SKM-1 (cell line): ENCODE measurements around the gene HOXB1.
"Not testable (repeated sequence)": the region's sequence is repeated elsewhere in the genome, so short reads cannot be mapped to it uniquely, and the experiment has no call there.

ENCODE experiments used
- DNase-seq: peaks from one replicate; lab custom pipeline; 2025; ENCODE audit not compliant: unreplicated experiment; lab: John Stamatoyannopoulos, UW

Gene HOXB1

DNA sequence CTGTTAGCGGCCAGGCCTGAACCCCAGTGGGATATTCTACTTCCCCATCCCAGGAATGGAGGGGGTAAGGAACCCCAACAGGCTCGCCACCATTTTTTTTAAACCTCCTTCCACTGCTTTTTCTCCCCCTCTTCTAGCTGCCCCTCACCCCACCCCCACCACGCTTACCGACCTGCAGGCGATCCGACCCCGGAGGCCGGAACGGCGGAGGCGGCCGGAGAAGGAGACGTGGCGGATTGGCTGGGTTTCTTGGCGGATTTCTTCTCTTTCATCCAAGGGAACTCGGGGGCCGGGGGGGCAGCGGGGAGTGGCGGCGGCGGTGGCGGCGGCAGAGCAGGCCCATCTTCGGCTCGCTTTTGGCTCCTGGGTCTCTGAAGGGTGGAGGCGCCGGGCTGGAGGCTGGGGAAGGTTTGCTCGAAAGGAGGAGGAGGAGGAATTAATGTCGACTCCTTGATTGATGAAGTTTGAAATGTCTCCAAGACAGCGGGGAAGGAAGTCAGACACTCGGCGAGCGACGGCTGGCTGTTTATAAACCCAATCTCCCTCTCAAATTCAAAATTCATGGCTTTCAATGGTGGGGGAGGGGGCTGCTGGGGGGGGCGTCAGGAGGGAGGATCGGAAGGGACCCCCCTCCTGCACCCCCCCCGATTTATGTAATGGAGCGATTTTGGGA is 13.7 kb upstream of the HOXB1 start:
- DNase-seq = no peak

GRCh38 chr17:48543854-48544348 is 13.1 kb upstream of the HOXB1 start:
- no peak for DNase-seq

DNA sequence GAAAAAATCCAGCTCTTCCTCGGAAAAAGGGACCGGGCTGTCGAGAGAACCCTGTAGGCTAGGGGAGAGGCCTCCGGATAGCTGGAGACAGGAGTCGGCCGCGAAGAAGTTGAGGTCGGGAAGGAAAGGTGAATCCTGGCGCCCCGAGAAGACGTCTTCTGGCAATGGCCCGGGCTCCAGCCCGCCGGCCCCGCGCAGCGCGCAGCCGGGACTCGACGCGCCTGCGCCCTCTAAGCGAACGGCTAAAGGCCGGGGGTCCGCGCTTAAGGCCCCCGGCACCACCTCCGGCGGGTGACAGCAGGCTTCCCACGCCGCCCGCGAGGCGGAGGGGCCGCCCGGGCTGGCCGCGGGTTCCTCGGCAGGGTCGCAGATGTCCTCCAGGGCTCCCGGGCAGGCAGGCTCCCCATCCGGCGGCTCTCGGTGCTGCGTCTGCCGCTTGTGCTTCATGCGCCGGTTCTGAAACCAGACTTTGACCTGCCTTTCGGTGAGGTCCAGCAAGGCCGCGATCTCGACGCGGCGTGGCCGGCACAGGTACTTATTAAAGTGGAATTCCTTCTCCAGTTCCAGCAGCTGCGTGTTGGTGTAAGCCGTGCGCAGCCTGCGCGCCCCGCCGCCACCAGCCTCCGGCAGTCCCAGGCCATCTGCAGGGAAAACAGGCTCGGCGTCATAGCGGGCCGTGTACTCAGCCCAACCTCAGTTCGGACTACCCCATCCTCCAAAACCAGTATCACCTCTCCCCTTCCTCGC is 12.5 kb upstream of the HOXB1 start:
- DNase-seq = no peak

- DNase-seq = no peak
Observed at GRCh38 chr17:48542698-48543106, 11.9 kb upstream of the HOXB1 start.

DNA sequence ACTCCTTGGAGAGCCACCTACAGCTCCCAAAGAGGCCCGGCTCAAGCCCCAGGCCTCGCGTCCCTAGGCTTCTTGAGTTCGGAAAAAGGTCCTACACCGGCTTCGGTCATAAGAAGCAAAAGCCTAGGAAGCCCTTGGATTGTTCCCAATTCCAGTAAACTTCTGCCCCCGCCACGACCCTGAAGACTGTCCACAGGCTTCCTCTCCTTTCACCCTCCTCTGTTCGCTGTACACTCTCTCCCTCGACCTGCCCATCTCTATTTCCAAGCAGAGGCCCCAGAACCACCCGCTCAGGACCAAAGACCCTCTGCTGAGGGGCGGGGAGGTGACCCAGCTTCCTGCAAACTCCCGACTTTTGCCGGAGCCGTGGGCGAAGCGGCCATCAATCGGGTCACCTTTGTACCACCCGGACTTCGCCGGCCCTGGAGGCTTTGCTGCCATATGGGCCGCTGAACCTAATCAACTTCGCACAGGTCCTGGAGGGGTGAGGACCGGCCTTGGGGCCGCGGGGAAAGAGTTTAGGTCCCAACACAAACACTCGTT is 11.4 kb upstream of the HOXB1 start:
- DNase-seq = no peak

DNA sequence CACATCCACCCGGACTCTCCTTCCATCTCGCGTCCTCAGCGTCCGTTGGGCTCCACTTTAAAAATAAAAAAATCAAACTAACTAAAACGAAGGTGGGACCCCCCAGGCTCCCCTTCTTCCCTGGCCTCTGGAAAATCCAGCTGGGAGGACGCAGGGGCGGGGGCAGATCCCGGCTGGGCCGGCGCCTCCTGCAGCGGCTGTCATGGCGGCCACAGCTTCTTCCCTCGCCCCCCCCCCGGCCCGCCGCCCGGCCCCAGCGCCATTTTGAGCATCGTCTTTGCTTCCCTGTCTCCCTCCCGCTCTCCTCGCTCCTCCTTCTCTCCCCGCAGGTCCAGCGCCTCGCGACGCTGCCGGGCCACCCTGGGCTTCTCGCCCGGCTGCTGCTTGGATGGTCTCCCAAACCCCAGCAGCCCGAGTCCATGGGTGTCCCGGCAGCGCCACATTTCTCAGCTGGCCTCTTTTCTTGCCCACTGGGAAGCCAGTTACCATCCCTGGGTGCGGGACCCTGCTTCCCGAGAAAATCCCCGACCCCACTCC is 10.8 kb upstream of the HOXB1 start:
- DNase-seq = no peak

DNA sequence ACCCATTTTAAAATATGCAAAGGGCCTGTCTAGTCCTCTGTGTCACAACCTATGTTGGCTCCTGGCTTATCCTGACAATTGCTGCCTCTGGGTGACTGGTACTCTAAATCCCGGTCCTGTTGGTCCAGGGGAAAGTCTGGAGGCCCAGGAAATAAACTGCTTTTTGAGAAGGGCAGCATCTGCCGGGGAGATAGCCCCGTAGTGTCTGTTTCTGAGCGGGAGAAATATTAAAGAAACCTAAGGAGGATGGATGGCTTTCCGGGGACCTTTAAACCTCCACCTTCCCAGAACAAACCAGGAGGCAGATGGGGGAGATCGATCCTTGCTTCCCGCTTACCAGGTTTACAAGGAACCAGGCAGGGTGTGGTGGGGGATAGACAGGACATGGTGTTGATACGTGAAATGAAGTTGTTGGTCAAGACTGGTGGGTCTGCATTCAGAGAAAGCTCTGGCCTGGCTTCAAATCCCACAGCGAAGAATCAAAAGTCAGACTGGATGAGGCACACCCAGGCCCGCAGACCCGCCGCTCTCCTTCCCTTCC is 10.3 kb upstream of the HOXB1 start:
- no peak for DNase-seq

GRCh38 chr17:48540213-48540612 is 9.4 kb upstream of the HOXB1 start:
- DNase-seq = no peak

DNA sequence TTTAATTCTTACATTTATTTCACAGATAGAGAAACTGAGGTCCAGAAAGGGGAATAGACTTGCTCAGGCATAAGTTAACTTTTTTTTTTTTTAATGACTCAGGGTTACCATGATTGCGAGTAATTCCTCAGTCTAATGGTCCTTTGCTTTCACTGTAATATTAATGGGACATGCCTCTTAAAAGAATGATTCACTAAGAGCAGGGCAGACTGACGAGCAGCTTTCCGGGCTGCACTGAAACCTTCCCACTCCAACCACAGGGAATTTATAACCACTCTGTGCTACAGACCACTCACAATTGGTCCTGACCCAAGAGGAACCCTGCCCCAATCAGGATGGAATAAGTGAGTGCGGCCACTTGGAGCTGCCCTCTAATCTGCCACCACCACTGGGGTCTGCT is 8.4 kb upstream of the HOXB1 start:
- no peak for DNase-seq

DNA sequence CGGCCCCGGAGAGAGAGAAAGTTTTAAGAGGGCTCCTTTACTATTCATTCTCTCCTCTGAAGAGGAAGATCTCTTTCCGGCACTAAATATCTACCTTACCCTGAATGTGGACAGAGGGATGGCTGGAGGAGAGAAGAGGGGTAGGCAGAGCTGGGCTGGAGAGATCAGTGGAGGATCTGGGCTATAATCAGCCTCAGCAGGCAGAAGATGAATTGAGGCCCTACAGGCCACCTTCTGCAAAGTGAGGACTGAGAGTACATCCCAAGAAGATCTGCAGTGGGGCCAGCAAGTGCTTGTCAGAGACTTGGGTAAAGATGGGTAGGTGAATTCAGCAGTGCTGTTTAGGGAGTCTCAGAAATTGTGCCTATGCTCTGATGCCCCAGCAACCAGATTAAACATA is 6.5 kb upstream of the HOXB1 start:
- no peak for DNase-seq

DNA sequence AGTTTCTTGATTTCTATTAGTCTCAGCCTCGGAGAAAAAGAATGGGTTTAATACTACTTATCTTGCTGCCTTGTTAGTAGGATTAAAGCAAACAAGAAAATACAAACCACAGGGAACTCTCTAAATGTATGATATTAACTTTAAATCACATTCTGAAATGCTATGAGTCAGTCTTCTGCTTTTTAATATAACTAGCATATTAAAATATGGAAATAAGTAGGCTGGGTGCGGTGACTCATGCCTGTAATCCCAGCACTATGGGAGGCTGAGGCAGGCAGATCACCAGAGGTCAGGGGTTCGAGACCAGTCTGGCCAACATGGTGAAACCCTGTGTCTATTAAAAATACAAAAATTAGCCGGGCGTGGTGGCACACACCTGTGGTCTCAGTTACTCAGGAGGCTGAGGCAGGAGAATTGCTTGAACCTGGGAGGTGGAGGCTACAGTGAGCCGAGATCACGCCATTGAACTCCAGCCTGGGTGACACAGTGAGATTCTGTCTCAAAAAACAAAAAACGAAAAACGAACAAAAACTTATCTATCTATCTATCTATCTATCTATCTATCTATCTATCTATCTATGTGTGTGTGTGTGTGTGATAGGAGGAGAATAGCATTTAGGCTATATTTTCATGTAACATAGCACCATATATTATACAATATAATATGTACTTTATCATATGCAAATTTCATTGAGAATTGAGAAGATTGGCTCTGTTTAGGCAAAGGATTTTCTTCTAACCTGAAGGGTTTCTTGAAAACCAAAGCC is 5.2 kb upstream of the HOXB1 start:
- DNase-seq = not testable (repeated sequence)

DNA sequence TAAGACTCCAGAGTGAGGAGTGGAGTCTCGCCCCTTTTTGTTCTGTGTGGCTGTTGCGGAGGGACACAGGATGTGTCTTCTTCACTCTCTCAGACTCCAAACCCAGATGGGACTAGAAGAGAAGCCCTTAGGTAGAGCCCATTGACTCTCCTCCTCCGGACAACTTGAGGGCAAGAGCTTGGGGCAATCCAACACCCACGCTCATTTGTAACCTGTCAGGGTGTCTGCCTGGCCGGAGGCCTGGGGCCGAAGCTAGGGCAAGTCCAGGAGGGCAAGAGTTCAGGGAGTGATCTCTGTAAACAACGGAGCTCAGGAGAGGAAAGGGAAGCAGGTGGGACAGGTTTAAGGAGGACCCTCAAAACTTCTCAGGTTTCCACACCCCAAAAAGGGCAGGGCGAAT is 1.4 kb upstream of the HOXB1 start:
- no peak for DNase-seq

- DNase-seq = no peak
Observed at GRCh38 chr17:48530208-48530886, 464 bp downstream of the HOXB1 start.

GRCh38 chr17:48529683-48530009 is 1.2 kb downstream of the HOXB1 start:
- no peak for DNase-seq

- DNase-seq = no peak
Observed at GRCh38 chr17:48528936-48529682, 1.7 kb downstream of the HOXB1 start.

- no peak for DNase-seq
Observed at GRCh38 chr17:48528153-48528935, 2.5 kb downstream of the HOXB1 start.

DNA sequence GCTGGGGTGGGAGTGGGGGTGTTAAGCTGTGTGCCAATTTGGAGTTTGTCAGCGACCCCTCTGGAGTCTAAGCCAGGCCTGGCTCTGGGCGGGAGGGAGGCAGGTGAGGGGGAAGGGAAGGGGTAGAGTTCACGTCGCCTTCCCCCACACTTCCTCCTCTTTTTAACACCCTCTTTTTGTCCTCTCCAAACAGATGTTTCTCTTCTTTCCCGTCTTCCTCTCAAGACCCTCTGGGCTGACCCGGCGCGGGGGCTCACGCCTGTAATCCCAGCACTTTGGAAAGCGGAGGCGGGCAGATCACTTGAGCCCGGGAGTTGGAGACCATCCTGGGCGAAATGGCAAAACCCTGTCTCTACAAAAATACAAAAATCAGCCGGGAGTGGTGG is 3.3 kb downstream of the HOXB1 start:
- no peak for DNase-seq

DNA sequence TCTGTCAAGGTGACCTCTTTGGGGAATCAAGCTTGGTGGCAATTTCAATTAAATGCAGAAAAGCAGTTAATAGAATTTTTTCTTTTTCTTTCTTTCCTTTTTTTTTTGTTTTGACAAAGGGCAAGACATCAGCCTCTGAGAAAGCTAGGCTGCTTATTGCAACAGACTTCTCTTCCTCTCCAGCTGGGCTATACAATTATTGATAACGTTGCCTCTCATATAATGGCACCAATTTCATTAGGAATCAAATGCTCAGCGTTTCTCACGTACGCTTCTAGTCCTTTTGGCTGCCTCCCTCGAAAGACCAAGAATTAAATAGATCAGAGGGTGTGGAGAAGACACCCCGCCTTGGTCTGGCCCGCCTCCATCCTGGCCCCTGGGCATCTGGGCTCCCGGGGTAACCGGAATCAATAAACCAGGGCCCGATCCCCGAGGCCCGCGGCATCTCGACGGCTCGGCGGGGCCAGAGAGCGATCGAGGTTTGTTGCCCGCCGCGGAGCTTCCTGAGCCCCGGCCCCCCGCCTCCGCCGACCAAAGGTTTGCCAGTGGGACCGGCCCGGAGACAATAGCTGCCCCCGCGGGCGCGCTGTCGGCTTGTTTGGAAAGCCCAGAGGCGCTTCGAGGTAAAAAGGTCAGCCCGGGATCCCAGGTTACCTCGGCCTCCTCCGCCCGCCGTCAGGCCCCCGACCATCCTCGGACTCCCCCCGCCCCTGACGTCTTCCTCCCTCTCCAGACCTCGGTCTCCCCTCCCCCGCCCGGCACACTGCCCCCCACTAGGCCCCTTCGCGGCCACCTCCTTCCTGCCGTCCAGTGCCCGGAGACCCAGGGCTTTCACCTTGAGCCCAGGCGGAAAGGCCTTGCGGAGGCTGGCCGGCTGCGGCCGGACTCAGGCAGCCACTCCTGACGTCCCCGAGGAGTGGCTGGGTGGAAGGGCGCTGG is 3.9 kb downstream of the HOXB1 start:
- no peak for DNase-seq
